22Rv1 (cell line): Measurements from ENCODE around the gene KANK4.

Source experiments
- CTCF ChIP-seq: fragments of 450-650 bp; IDR thresholded peaks from 2 replicates; pipeline ENCODE4 v1.5.1; 2017; ENCODE audit warnings: mild to moderate bottlenecking
- ZFX ChIP-seq: fragments of 450-650 bp; IDR thresholded peaks from 2 replicates; pipeline ENCODE4 v1.6.1; 2017; ENCODE audit warnings: antibody characterized with exemption, borderline replicate concordance

DNA sequence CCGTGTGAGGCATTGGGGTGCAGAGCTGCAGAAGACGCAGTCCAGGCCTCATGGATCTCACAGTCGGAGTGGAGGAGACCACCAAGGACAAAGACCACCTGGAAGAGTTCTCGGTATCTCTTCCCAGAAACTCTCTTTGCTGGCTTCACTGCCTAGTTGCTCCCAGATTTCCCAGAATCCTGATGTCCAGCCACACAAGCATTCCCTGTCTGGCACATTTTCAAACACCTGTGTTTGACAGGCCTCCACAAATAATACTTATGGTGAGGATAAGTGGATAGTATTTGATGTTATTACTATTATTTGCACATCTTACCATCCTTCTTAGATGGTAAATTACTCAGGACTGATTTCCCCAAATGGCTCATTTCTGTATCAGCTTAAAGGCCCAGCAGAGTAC lies 27.7 kb upstream of the KANK4 start:
- no peak for TF ChIP-seq CTCF
- no peak for TF ChIP-seq ZFX
